ENCODE results near the gene ZNF24.

Gene ZNF24

GRCh38 chr18:35377875-35378573 lies 33.8 kb upstream of the ZNF24 start:
- H3K4me3 ChIP-seq, result peak overlapping the region in 1 of 2 donors; percentile 98
- peaks cover 0 to 18% (median 7%) of the 10 kb centered on the region in 4 donors for H3K4me1 ChIP-seq
- DNase-seq, result no peak
- no peaks in the 10 kb centered on the region for H3K27me3 ChIP-seq
- no peak overlapping the region for H3K27ac ChIP-seq
- no peaks in the 10 kb centered on the region for H3K9me3 ChIP-seq
- H3K36me3 ChIP-seq, result no peaks in the 10 kb centered on the region
- intact Hi-C loops (cut with DNase I; ENCODE audit: low total_unique reads), result no loop called here
- TF ChIP-seq CTCF (IDR thresholded peaks at IDR 0.05), result no peak

- Histone ChIP-seq H3K4me3 (peak within 1 kb of the TSS; percentile 86 to 98), H3K27ac (peak within 1 kb of the TSS; percentile 78 to 89), H3K36me3 (no peaks in the 10 kb centered on the region), H3K9me3 (no peaks in the 10 kb centered on the region), H3K27me3 (no peaks in the 10 kb centered on the region), H3K4me1 (peaks cover 0 to 18% (median 7%) of the 10 kb centered on the region in 4 donors)
- intact Hi-C loops (cut with DNase I; ENCODE audit: low total_unique reads), result no loop called here
- peak; percentile 83 to 90 for DNase-seq
- TF ChIP-seq CTCF (IDR thresholded peaks at IDR 0.05), result no peak
These were observed 32.8 kb upstream of the ZNF24 start, which contains the start of gene ZNF396 for GRCh38 chr18:35376742-35377695. Gene ZNF396, minus strand, starts transcription at chr18:35377337. Its CDS starts 3,045 bp downstream, at chr18:35374292.

GRCh38 chr18:35376393-35376741 lies 32.1 kb upstream of the ZNF24 start:
- no peaks in the 10 kb centered on the region for H3K9me3 ChIP-seq
- no peaks in the 10 kb centered on the region for H3K36me3 ChIP-seq
- no peaks in the 10 kb centered on the region for H3K27me3 ChIP-seq
- peak in 1 of 2 donors; percentile 64 for DNase-seq
- peak overlapping the region; percentile 78 to 89 for H3K27ac ChIP-seq
- intact Hi-C loops (cut with DNase I; ENCODE audit: low total_unique reads), result no loop called here
- H3K4me1 ChIP-seq, result peaks cover 0 to 18% (median 7%) of the 10 kb centered on the region in 4 donors
- TF ChIP-seq CTCF (IDR thresholded peaks at IDR 0.05), result no peak
- H3K4me3 ChIP-seq, result peak overlapping the region; percentile 86 to 98

GRCh38 chr18:35374708-35375107 lies 30.5 kb upstream of the ZNF24 start:
- no peaks in the 10 kb centered on the region for H3K9me3 ChIP-seq
- peaks cover 0 to 18% (median 7%) of the 10 kb centered on the region in 4 donors for H3K4me1 ChIP-seq
- intact Hi-C loops (cut with DNase I; ENCODE audit: low total_unique reads), result no loop called here
- H3K36me3 ChIP-seq, result peaks cover 0 to 3% (median 0%) of the 10 kb centered on the region in 3 donors
- DNase-seq, result no peak
- no peak overlapping the region for H3K27ac ChIP-seq
- no peak for TF ChIP-seq CTCF (IDR thresholded peaks at IDR 0.05)
- no peak overlapping the region for H3K4me3 ChIP-seq
- no peaks in the 10 kb centered on the region for H3K27me3 ChIP-seq

GRCh38 chr18:35371412-35372195 lies 27.4 kb upstream of the ZNF24 start:
- Histone ChIP-seq H3K27ac (no peak overlapping the region), H3K9me3 (no peaks in the 10 kb centered on the region), H3K27me3 (no peaks in the 10 kb centered on the region), H3K4me1 (peaks cover 0 to 5% (median 2%) of the 10 kb centered on the region in 4 donors), H3K36me3 (peaks cover 0 to 13% (median 4%) of the 10 kb centered on the region in 3 donors), H3K4me3 (no peak overlapping the region)
- DNase-seq, result no peak
- TF ChIP-seq CTCF (IDR thresholded peaks at IDR 0.05), result no peak
- intact Hi-C loops (cut with DNase I; ENCODE audit: low total_unique reads), result no loop called here

Measured in tibial artery (tissue), 4 donors.